Measurements from ENCODE around the gene LRFN2. TPM values are rescaled to one million over a fixed set of nuclear protein-coding genes. Genes with fewer than 3 reads are reported as not detected.
A peak's percentile ranks its signal among the peaks of the same experiment; 100 is the strongest.

Gene LRFN2
- total RNA-seq, 1 experiment from 2014 or later: not detected

DNA sequence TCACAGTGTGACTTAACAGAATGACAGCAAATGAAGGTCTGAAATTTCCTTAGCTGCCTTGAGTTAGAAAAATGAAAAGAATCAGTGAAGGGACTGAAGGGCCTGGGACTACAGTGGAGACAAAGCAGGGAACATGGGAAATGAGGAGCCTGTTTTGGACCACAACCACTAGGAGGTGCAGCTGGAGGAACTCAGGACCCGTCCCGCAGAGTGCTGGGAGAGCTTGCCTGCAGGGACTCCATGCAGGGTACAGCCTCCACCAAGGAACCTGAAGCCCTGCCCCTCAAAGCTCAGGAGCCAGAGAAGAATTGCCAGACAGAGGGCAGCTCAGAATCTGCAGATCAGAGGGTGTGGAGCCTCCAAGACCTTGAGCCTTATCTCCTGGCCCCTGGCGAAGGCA, 50.7 kb downstream of the LRFN2 start:
- Histone ChIP-seq H3K9me3 (ENCODE audit: low read length) (no peaks in the 10 kb centered on the region), H3K27ac (ENCODE audit: low read length) (no peak overlapping the region), H3K9ac (ENCODE audit: low read length) (no peak overlapping the region), H3K9me2 (replicated peaks; ENCODE audit: low read length) (no peaks in the 10 kb centered on the region), H3F3A (ENCODE audit: low read length, unreplicated experiment) (no peaks in the 10 kb centered on the region), H3K4me1 (ENCODE audit: insufficient read depth, low read length) (no peaks in the 10 kb centered on the region), H3K4me3 (ENCODE audit: low read length) (no peak overlapping the region), H4K20me1 (ENCODE audit: low read length) (no peaks in the 10 kb centered on the region), H3K36me3 (ENCODE audit: low read depth, low read length) (no peaks in the 10 kb centered on the region), H3K27me3 (ENCODE audit: low read length) (peaks cover 11% of the 10 kb centered on the region), H3K79me2 (ENCODE audit: low read length) (no peaks in the 10 kb centered on the region), H2AFZ (ENCODE audit: low read length) (no peak overlapping the region), H3K4me2 (ENCODE audit: low read length) (no peak overlapping the region)
- intact Hi-C loops (cut with micrococcal nuclease): no loop called here
- peak; percentile 4 for DNase-seq
- POLR2A ChIA-PET (ENCODE audit: unreplicated experiment): no interaction called here
- BruUV-seq (replicated peaks): no TSS peak
- TF ChIP-seq EZH2phosphoT487 (IDR thresholded peaks at IDR 0.05; ENCODE audit: borderline replicate concordance, low read length) (no peak), EZH2 (IDR thresholded peaks at IDR 0.05; ENCODE audit: low read length, unreplicated experiment) (no peak), CTCF (conservative IDR thresholded peaks at IDR 0.05; ENCODE audit: low read depth, low read length) (0 out of 2 replicates have a peak, but pooled peaks have one; percentile 17)
- ATAC-seq: no peak
- CTCF ChIA-PET: no interaction called here

GRCh38 chr6:40535819-40536380, 51.3 kb downstream of the LRFN2 start:
- intact Hi-C loops (cut with micrococcal nuclease): no loop called here
- Histone ChIP-seq H3K4me3 (ENCODE audit: low read length) (no peak overlapping the region), H4K20me1 (ENCODE audit: low read length) (no peaks in the 10 kb centered on the region), H3K27me3 (ENCODE audit: low read length) (peaks cover 11% of the 10 kb centered on the region), H3K36me3 (ENCODE audit: low read depth, low read length) (no peaks in the 10 kb centered on the region), H3K9ac (ENCODE audit: low read length) (no peak overlapping the region), H3K27ac (ENCODE audit: low read length) (no peak overlapping the region), H2AFZ (ENCODE audit: low read length) (no peak overlapping the region), H3K4me2 (ENCODE audit: low read length) (no peak overlapping the region), H3F3A (ENCODE audit: low read length, unreplicated experiment) (no peaks in the 10 kb centered on the region), H3K4me1 (ENCODE audit: insufficient read depth, low read length) (no peaks in the 10 kb centered on the region), H3K79me2 (ENCODE audit: low read length) (no peaks in the 10 kb centered on the region), H3K9me3 (ENCODE audit: low read length) (no peaks in the 10 kb centered on the region), H3K9me2 (replicated peaks; ENCODE audit: low read length) (no peaks in the 10 kb centered on the region)
- TF ChIP-seq CTCF (conservative IDR thresholded peaks at IDR 0.05; ENCODE audit: low read depth, low read length) (no peak), EZH2phosphoT487 (IDR thresholded peaks at IDR 0.05; ENCODE audit: borderline replicate concordance, low read length) (no peak), EZH2 (IDR thresholded peaks at IDR 0.05; ENCODE audit: low read length, unreplicated experiment) (no peak)
- ATAC-seq: no peak
- DNase-seq: no peak
- ChIA-PET CTCF (no interaction called here), POLR2A (ENCODE audit: unreplicated experiment) (no interaction called here)
- BruUV-seq (replicated peaks): no TSS peak

DNA sequence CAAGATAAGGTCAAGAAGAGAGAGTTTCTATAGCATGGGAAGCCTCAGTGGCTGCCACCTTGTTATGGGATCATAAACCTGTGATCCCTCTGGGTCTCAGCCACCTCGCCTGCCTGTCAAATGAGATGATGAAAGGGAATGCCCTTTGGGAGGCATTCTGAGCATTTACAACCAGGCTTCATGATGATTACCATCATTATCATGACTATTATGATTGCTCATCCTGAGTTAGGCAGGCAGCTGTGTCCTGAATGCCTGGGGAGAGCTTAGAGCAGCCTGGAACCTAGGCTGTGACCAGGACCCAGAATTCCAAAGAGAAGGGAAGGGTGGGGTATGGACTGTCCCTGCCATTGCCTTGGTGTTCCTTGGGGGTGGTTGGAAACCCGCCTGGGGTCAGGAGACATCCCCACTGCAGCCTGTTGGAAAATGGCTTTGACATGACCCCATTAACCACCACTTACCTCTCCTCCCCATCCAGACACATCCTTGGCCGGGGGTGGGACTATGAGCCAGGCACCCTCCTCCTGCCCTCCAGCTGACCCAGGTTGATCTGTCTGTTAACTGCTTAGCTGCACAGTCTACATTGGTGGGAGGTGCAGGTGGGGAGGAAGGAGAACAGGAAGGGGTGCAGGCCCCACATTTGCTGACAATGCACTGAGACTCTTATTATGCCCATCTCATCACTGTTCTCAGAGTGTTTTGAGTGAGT, 51.9 kb downstream of the LRFN2 start:
- Histone ChIP-seq H3K4me1 (ENCODE audit: insufficient read depth, low read length) (no peaks in the 10 kb centered on the region), H3K9me3 (ENCODE audit: low read length) (no peaks in the 10 kb centered on the region), H3K9me2 (replicated peaks; ENCODE audit: low read length) (no peaks in the 10 kb centered on the region), H3F3A (ENCODE audit: low read length, unreplicated experiment) (no peaks in the 10 kb centered on the region), H4K20me1 (ENCODE audit: low read length) (no peaks in the 10 kb centered on the region), H2AFZ (ENCODE audit: low read length) (no peak overlapping the region), H3K4me3 (ENCODE audit: low read length) (no peak overlapping the region), H3K4me2 (ENCODE audit: low read length) (no peak overlapping the region), H3K9ac (ENCODE audit: low read length) (no peak overlapping the region), H3K27me3 (ENCODE audit: low read length) (peaks cover 11% of the 10 kb centered on the region), H3K79me2 (ENCODE audit: low read length) (no peaks in the 10 kb centered on the region), H3K36me3 (ENCODE audit: low read depth, low read length) (no peaks in the 10 kb centered on the region), H3K27ac (ENCODE audit: low read length) (no peak overlapping the region)
- POLR2A ChIA-PET (ENCODE audit: unreplicated experiment): no interaction called here
- CTCF ChIA-PET: no interaction called here
- BruUV-seq (replicated peaks): no TSS peak
- ATAC-seq (no peak), DNase-seq (no peak)
- intact Hi-C loops (cut with micrococcal nuclease): no loop called here
- TF ChIP-seq EZH2 (IDR thresholded peaks at IDR 0.05; ENCODE audit: low read length, unreplicated experiment) (no peak), CTCF (conservative IDR thresholded peaks at IDR 0.05; ENCODE audit: low read depth, low read length) (no peak), EZH2phosphoT487 (IDR thresholded peaks at IDR 0.05; ENCODE audit: borderline replicate concordance, low read length) (no peak)
